Liver (tissue), 9 donors: ENCODE measurements around the gene GPC3. TPM values are rescaled to one million over a fixed set of nuclear protein-coding genes. Genes with fewer than 3 reads are reported as not detected.

Experiments used
- DNase-seq: peaks from one replicate; pipeline ENCODE4 v3.0.0-alpha.2; 2017; ENCODE audit warnings: low spot score
- H3K27ac ChIP-seq, 2 donors: one replicate each; pipeline ENCODE4 v1.7.0; 2013; ENCODE audit warnings: inconsistent platforms in 2 of 2, low read length in 2 of 2, control low read depth in 1 of 2, low read depth in 1 of 2, mild to moderate bottlenecking in 1 of 2
- H3K27me3 ChIP-seq, 4 donors: one replicate each; pipeline versions ENCODE4 v1.6.1 to v1.7.0; 2013; ENCODE audit warnings: low read length in 3 of 4, inconsistent platforms in 1 of 4, mild to moderate bottlenecking in 1 of 4, moderate library complexity in 1 of 4; ENCODE audit not compliant: control insufficient read depth in 4 of 4, insufficient read depth in 4 of 4
- H3K36me3 ChIP-seq, 4 donors: one replicate each; pipeline versions ENCODE4 v1.6.1 to v1.7.0; 2013; ENCODE audit warnings: low read length in 3 of 4, mild to moderate bottlenecking in 3 of 4, low read depth in 1 of 4, moderate library complexity in 1 of 4; ENCODE audit not compliant: control insufficient read depth in 4 of 4, insufficient read depth in 3 of 4
- H3K4me1 ChIP-seq, 4 donors: one replicate each; pipeline versions ENCODE4 v1.6.1 to v1.7.0; 2013; ENCODE audit warnings: low read length in 3 of 4, mild to moderate bottlenecking in 3 of 4, moderate library complexity in 1 of 4; ENCODE audit not compliant: control insufficient read depth in 4 of 4, insufficient read depth in 4 of 4
- H3K4me3 ChIP-seq, 3 donors: one replicate each; pipeline versions ENCODE4 v1.6.1 to v1.7.0; 2013; ENCODE audit warnings: low read length in 3 of 3, control low read depth in 1 of 3, low read depth in 1 of 3, mild to moderate bottlenecking in 1 of 3
- H3K9ac ChIP-seq, 2 donors: one replicate each; pipeline ENCODE4 v1.7.0; 2013; ENCODE audit warnings: low read length in 2 of 2, mild to moderate bottlenecking in 2 of 2, moderate library complexity in 2 of 2, control low read depth in 1 of 2, low read depth in 1 of 2
- H3K9me3 ChIP-seq, 4 donors: one replicate each; pipeline versions ENCODE4 v1.6.1 to v1.7.0; 2013; ENCODE audit warnings: low read length in 3 of 4; ENCODE audit not compliant: control insufficient read depth in 4 of 4
- EGR1 ChIP-seq, 2 donors: IDR thresholded peaks; 2 replicates each; pipeline ENCODE4 v1.6.1; 2016 to 2018; ENCODE audit warnings: antibody characterized with exemption in 2 of 2, low read depth in 2 of 2
- FOXA1 ChIP-seq: IDR thresholded peaks from 2 replicates; pipeline ENCODE4 v1.6.1; 2016; ENCODE audit warnings: antibody characterized with exemption
- FOXA2 ChIP-seq: IDR thresholded peaks from 2 replicates; pipeline ENCODE4 v1.6.1; 2016; ENCODE audit warnings: antibody characterized with exemption
- GABPA ChIP-seq, 2 donors: IDR thresholded peaks in 1 of 2; conservative IDR thresholded peaks in 1 of 2; 2 replicates each; pipeline ENCODE4 v1.6.1; 2016; ENCODE audit warnings: antibody characterized with exemption in 2 of 2, mild to moderate bottlenecking in 1 of 2, moderate library complexity in 1 of 2
- HNF4A ChIP-seq, 2 donors: conservative IDR thresholded peaks; 2 replicates each; pipeline ENCODE4 v1.6.1; 2016; ENCODE audit warnings: antibody characterized with exemption in 2 of 2, mild to moderate bottlenecking in 2 of 2
- HNF4G ChIP-seq: IDR thresholded peaks from 2 replicates; pipeline ENCODE4 v1.6.1; 2016; ENCODE audit warnings: antibody characterized with exemption
- NR2F2 ChIP-seq: IDR thresholded peaks from 2 replicates; pipeline ENCODE4 v1.6.1; 2016; ENCODE audit warnings: antibody characterized with exemption
- RAD21 ChIP-seq, 2 donors: IDR thresholded peaks; 2 replicates each; pipeline ENCODE4 v1.6.1; 2016; ENCODE audit warnings: antibody characterized with exemption in 2 of 2, mild to moderate bottlenecking in 2 of 2
- RXRA ChIP-seq, 2 donors: IDR thresholded peaks; 2 replicates each; pipeline ENCODE4 v1.6.1; 2017 to 2018; ENCODE audit warnings: antibody characterized with exemption in 2 of 2, mild to moderate bottlenecking in 1 of 2
- SP1 ChIP-seq: IDR thresholded peaks from 2 replicates; pipeline ENCODE4 v1.6.1; 2018; ENCODE audit warnings: antibody characterized with exemption, mild to moderate bottlenecking
- YY1 ChIP-seq: IDR thresholded peaks from 2 replicates; pipeline ENCODE4 v1.6.1; 2016; ENCODE audit warnings: antibody characterized with exemption, mild to moderate bottlenecking
- WGBS: extraction: QIAGEN DNeasy Blood & Tissue Kit; methylation state at CpG from one replicate; pipeline ENCODE4 v1.1.7; 2013; 5-methylcytosine and 5-hydroxymethylcytosine counted together
- polyA plus RNA-seq, 2 donors: library from polyadenylated mRNA; stranded (reverse) in 1 of 2; unstranded in 1 of 2; fragments of 200-250 nt in 1 of 2; fragments of >200 nt in 1 of 2; fragmentation: Nextera tagmentation in 1 of 2; extraction: Ambion mirVana in 1 of 2; gene quantifications; one replicate each; pipeline versions ENCODE4 v1.2.1 to v1.2.3, GENCODE V29; 2013 to 2015
- total RNA-seq, 2 donors: library from RNA; depleted of rRNA; stranded (reverse); fragments of >200 nt; gene quantifications; one replicate each; pipeline ENCODE4 v1.2.3, GENCODE V29; 2014
- TF ChIP-seq, protein P1 (sequence below): IDR thresholded peaks from 2 replicates; pipeline ENCODE4 v1.6.1; 2016; ENCODE audit warnings: antibody characterized with exemption
- TF ChIP-seq, protein P2 (sequence below): fragments of 150-350 bp; IDR thresholded peaks from 2 replicates; pipeline ENCODE4 v1.5.1; 2017; ENCODE audit warnings: improper control_type of control experiment, low read depth, low read length; ENCODE audit not compliant: missing input control
- TF ChIP-seq, protein P3 (sequence below): IDR thresholded peaks from 2 replicates; pipeline ENCODE4 v1.6.1; 2016; ENCODE audit warnings: antibody characterized with exemption
- TF ChIP-seq, protein P4 (sequence below): IDR thresholded peaks from 2 replicates; pipeline ENCODE4 v1.6.1; 2016; ENCODE audit warnings: antibody characterized with exemption
- TF ChIP-seq, protein P5 (sequence below): IDR thresholded peaks from 2 replicates; pipeline ENCODE4 v1.6.1; 2016; ENCODE audit warnings: antibody characterized with exemption, mild to moderate bottlenecking
- donor health status: healthy.
- donor health status: healthy.
- donor health status: healthy.
- donor health status: healthy.
- donor health status: healthy.

The GPC3 gene
- total and polyA plus RNA-seq, 4 donors = 0.40 to 1,133 (median 1.5) TPM

DNA sequence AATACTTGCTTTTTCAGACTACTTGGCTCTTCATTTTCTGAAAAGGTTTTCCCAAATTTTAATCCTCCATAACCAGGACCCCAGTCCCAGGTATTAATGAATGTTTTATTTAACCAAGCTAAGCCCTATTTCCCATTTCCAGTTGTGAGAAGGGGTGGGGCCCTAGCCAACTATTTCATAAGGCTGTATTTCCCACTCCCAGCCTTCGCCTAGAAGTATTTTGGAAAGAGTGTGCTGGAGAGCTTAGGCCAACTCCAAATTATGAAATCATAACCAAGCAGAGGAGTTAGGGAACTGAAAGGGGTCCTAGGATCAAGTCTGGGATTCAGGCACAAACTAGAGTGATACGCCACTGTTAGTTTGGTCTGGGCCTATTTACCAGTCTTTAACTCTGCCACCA lies 421.7 kb downstream of the GPC3 start:
- no peak for DNase-seq
- Histone ChIP-seq H3K9me3 (no peaks in the 10 kb centered on the region), H3K4me1 (no peaks in the 10 kb centered on the region), H3K4me3 (no peak overlapping the region), H3K27ac (no peak overlapping the region), H3K36me3 (no peaks in the 10 kb centered on the region), H3K9ac (no peak overlapping the region), H3K27me3 (no peaks in the 10 kb centered on the region)
- TF ChIP-seq, protein P1, sequence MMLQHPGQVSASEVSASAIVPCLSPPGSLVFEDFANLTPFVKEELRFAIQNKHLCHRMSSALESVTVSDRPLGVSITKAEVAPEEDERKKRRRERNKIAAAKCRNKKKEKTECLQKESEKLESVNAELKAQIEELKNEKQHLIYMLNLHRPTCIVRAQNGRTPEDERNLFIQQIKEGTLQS = no peak
- WGBS = 86% methylated on average over 2 of the region's 2 CpGs

DNA sequence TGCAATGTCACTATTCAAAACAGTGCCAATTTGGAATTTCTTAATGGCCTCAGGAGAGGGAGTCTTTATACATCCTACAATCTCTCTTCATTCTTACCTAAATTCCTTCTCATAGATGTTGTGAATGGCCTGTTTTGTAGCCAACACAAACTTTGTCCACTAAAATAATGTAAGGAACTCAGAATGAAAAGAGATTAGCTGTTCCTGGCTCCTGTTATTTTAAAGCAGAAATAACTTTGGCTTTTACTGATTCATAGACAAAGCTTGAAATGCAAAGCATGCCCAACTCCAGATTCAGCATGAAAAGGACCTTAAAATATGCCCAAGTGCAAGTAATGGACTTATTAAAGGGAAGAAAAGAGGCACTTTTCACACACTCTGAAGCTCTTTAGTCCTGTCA lies 424.1 kb downstream of the GPC3 start:
- H3K27ac ChIP-seq = no peak overlapping the region
- no peaks in the 10 kb centered on the region for H3K27me3 ChIP-seq
- TF ChIP-seq, protein P2, sequence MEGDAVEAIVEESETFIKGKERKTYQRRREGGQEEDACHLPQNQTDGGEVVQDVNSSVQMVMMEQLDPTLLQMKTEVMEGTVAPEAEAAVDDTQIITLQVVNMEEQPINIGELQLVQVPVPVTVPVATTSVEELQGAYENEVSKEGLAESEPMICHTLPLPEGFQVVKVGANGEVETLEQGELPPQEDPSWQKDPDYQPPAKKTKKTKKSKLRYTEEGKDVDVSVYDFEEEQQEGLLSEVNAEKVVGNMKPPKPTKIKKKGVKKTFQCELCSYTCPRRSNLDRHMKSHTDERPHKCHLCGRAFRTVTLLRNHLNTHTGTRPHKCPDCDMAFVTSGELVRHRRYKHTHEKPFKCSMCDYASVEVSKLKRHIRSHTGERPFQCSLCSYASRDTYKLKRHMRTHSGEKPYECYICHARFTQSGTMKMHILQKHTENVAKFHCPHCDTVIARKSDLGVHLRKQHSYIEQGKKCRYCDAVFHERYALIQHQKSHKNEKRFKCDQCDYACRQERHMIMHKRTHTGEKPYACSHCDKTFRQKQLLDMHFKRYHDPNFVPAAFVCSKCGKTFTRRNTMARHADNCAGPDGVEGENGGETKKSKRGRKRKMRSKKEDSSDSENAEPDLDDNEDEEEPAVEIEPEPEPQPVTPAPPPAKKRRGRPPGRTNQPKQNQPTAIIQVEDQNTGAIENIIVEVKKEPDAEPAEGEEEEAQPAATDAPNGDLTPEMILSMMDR = no peak
- TF ChIP-seq HNF4A (conservative IDR thresholded peaks at IDR 0.05) = no peak
- no peak for TF ChIP-seq RAD21 (IDR thresholded peaks at IDR 0.05)
- TF ChIP-seq YY1 = no peak
- TF ChIP-seq, protein P1 = no peak
- TF ChIP-seq, protein P3, sequence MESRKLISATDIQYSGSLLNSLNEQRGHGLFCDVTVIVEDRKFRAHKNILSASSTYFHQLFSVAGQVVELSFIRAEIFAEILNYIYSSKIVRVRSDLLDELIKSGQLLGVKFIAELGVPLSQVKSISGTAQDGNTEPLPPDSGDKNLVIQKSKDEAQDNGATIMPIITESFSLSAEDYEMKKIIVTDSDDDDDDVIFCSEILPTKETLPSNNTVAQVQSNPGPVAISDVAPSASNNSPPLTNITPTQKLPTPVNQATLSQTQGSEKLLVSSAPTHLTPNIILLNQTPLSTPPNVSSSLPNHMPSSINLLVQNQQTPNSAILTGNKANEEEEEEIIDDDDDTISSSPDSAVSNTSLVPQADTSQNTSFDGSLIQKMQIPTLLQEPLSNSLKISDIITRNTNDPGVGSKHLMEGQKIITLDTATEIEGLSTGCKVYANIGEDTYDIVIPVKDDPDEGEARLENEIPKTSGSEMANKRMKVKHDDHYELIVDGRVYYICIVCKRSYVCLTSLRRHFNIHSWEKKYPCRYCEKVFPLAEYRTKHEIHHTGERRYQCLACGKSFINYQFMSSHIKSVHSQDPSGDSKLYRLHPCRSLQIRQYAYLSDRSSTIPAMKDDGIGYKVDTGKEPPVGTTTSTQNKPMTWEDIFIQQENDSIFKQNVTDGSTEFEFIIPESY = no peak
- no peak for TF ChIP-seq HNF4G
- TF ChIP-seq, protein P4, sequence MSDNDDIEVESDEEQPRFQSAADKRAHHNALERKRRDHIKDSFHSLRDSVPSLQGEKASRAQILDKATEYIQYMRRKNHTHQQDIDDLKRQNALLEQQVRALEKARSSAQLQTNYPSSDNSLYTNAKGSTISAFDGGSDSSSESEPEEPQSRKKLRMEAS = no peak
- TF ChIP-seq SP1 = no peak
- TF ChIP-seq FOXA2 = no peak
- no peak for TF ChIP-seq NR2F2
- TF ChIP-seq, protein P5, sequence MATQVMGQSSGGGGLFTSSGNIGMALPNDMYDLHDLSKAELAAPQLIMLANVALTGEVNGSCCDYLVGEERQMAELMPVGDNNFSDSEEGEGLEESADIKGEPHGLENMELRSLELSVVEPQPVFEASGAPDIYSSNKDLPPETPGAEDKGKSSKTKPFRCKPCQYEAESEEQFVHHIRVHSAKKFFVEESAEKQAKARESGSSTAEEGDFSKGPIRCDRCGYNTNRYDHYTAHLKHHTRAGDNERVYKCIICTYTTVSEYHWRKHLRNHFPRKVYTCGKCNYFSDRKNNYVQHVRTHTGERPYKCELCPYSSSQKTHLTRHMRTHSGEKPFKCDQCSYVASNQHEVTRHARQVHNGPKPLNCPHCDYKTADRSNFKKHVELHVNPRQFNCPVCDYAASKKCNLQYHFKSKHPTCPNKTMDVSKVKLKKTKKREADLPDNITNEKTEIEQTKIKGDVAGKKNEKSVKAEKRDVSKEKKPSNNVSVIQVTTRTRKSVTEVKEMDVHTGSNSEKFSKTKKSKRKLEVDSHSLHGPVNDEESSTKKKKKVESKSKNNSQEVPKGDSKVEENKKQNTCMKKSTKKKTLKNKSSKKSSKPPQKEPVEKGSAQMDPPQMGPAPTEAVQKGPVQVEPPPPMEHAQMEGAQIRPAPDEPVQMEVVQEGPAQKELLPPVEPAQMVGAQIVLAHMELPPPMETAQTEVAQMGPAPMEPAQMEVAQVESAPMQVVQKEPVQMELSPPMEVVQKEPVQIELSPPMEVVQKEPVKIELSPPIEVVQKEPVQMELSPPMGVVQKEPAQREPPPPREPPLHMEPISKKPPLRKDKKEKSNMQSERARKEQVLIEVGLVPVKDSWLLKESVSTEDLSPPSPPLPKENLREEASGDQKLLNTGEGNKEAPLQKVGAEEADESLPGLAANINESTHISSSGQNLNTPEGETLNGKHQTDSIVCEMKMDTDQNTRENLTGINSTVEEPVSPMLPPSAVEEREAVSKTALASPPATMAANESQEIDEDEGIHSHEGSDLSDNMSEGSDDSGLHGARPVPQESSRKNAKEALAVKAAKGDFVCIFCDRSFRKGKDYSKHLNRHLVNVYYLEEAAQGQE = no peak
- no peak for TF ChIP-seq GABPA (IDR thresholded peaks at IDR 0.05 in 1 of 2, conservative IDR thresholded peaks at IDR 0.05 in 1 of 2)
- TF ChIP-seq RXRA (IDR thresholded peaks at IDR 0.05) = no peak
- no peak for TF ChIP-seq EGR1 (IDR thresholded peaks at IDR 0.05; ENCODE audit: low read depth in 2 of 2)
- TF ChIP-seq FOXA1 = no peak
- no peak for DNase-seq
- H3K9ac ChIP-seq = no peak overlapping the region
- H3K36me3 ChIP-seq = no peaks in the 10 kb centered on the region
- H3K9me3 ChIP-seq = no peaks in the 10 kb centered on the region
- H3K4me1 ChIP-seq = no peaks in the 10 kb centered on the region
- no peak overlapping the region for H3K4me3 ChIP-seq
